ENCODE data around the gene CORO1C. TPM values are rescaled to one million over a fixed set of nuclear protein-coding genes. Genes with fewer than 3 reads are reported as not detected.
"Not testable (repeated sequence)": the region's sequence is repeated elsewhere in the genome, so short reads cannot be mapped to it uniquely, and the experiment has no call there.

The CORO1C gene
- total RNA-seq, 6 experiments from 2014 or later, result 36.6 to 100 (median 57.5) TPM

DNA sequence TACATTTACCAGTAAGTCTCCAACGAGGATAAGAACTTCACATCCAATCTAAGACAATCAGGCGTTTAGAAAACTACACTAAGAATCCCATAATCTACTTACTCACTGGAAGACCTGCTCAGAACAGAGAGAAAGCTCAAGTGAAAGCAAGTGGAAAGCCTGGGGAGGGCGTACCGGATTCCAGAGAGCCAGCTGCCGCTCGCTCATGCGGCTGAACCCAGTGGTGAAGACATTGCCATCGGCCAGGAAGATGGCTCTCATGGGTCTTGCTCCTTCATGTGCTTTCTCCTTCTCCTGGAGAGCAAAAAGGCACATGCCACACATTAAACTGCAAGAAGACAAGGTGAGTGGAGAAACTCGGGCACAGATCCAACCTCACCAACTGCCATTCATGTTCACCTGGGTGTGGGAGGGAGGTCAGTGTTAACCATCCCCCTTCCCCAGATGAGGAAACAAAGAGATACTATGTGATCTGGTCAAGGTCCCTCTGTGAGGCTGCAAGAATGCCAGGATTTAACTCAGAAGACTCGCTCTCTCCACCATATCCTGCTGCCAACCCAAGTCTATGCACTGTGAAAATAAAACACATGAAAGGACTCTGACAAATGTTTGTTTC lies 74.1 kb downstream of the CORO1C start:
- TF ChIP-seq POLR2A (IDR thresholded peaks at IDR 0.05), result no peak
- TF ChIP-seq, protein P1, sequence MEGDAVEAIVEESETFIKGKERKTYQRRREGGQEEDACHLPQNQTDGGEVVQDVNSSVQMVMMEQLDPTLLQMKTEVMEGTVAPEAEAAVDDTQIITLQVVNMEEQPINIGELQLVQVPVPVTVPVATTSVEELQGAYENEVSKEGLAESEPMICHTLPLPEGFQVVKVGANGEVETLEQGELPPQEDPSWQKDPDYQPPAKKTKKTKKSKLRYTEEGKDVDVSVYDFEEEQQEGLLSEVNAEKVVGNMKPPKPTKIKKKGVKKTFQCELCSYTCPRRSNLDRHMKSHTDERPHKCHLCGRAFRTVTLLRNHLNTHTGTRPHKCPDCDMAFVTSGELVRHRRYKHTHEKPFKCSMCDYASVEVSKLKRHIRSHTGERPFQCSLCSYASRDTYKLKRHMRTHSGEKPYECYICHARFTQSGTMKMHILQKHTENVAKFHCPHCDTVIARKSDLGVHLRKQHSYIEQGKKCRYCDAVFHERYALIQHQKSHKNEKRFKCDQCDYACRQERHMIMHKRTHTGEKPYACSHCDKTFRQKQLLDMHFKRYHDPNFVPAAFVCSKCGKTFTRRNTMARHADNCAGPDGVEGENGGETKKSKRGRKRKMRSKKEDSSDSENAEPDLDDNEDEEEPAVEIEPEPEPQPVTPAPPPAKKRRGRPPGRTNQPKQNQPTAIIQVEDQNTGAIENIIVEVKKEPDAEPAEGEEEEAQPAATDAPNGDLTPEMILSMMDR (IDR thresholded peaks at IDR 0.05), result no peak
- H3K27me3 ChIP-seq, result no peaks in the 10 kb centered on the region
- H3K9me3 ChIP-seq, result no peaks in the 10 kb centered on the region
- H3K4me3 ChIP-seq, result no peak overlapping the region
- intact Hi-C loops (cut with DNase I), result loop anchor here in 1 of 2 donors (10.0 kb wide), 1 partner anchor 138 kb away; no protein-coding TSS in a partner anchor
- WGBS (ENCODE audit: insufficient coverage, low coverage, low lambda C conversion rate, missing lambda C conversion rate), result 95% methylated on average over 9 of the region's 10 CpGs
- H3K4me1 ChIP-seq, result peaks cover 0 to 3% (median 0%) of the 10 kb centered on the region in 4 donors
- H3K27ac ChIP-seq, result no peak overlapping the region
- DNase-seq, result no peak
- peaks cover 0 to 23% (median 9%) of the 10 kb centered on the region in 4 donors for H3K36me3 ChIP-seq
- ATAC-seq, result no peak

GRCh38 chr12:108656247-108656646 lies 75.1 kb downstream of the CORO1C start:
- not testable (repeated sequence) for H3K27ac ChIP-seq, H3K4me3 ChIP-seq, DNase-seq, ATAC-seq, H3K4me1 ChIP-seq, H3K9me3 ChIP-seq, H3K27me3 ChIP-seq
- H3K36me3 ChIP-seq, result peaks cover 0 to 29% (median 13%) of the 10 kb centered on the region in 4 donors
- WGBS (ENCODE audit: insufficient coverage, low coverage, low lambda C conversion rate, missing lambda C conversion rate), result 100% methylated on average over 4 of the region's 24 CpGs
- intact Hi-C loops (cut with DNase I), result loop anchor here in 1 of 2 donors (10.0 kb wide), 1 partner anchor 139 kb away; no protein-coding TSS in a partner anchor

GRCh38 chr12:108655812-108656175 lies 75.5 kb downstream of the CORO1C start:
- intact Hi-C loops (cut with DNase I), result loop anchor here in 1 of 2 donors (10.0 kb wide), 1 partner anchor 139 kb away; no protein-coding TSS in a partner anchor
- peaks cover 0 to 31% (median 14%) of the 10 kb centered on the region in 4 donors for H3K36me3 ChIP-seq
- not testable (repeated sequence) for H3K9me3 ChIP-seq, ATAC-seq, H3K27me3 ChIP-seq, H3K4me1 ChIP-seq, H3K4me3 ChIP-seq, H3K27ac ChIP-seq, DNase-seq
- no CpG with 5 or more reads among the region's 28 CpGs for WGBS (ENCODE audit: insufficient coverage, low coverage, low lambda C conversion rate, missing lambda C conversion rate)

DNA sequence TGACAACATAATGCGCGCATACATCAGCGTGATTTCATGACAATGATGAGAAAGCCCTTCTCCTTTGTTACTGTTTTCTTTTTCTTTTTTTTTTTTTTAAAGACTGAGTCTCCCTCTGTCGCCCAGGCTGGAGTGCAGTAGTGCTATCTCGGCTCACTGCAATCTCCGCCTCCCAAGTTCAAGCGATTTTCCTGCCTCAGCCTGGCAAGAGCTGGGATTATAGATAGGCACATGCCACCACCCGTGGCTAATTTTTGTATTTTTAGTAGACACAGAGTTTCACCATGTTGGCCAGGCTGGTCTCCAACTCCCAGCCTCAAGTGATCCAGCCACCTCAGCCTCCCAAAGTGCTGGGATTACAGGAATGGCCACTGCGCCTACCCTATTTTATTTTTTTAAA lies 76.7 kb downstream of the CORO1C start:
- not testable (repeated sequence) for H3K4me1 ChIP-seq, ATAC-seq, DNase-seq, H3K4me3 ChIP-seq, H3K9me3 ChIP-seq, H3K27ac ChIP-seq, H3K27me3 ChIP-seq
- WGBS (ENCODE audit: insufficient coverage, low coverage, low lambda C conversion rate, missing lambda C conversion rate), result 87% methylated on average over 8 of the region's 9 CpGs
- H3K36me3 ChIP-seq, result peaks cover 0 to 31% (median 14%) of the 10 kb centered on the region in 4 donors
- intact Hi-C loops (cut with DNase I), result loop anchor here in 1 of 2 donors (10.0 kb wide), 1 partner anchor 140 kb away; no protein-coding TSS in a partner anchor

GRCh38 chr12:108653922-108654321 lies 77.4 kb downstream of the CORO1C start:
- Histone ChIP-seq H3K9me3 (no peaks in the 10 kb centered on the region), H3K36me3 (peaks cover 0 to 35% (median 14%) of the 10 kb centered on the region in 4 donors), H3K4me3 (no peak overlapping the region), H3K27ac (no peak overlapping the region), H3K4me1 (peaks cover 0 to 3% (median 0%) of the 10 kb centered on the region in 4 donors), H3K27me3 (no peaks in the 10 kb centered on the region)
- no peak for TF ChIP-seq POLR2A (IDR thresholded peaks at IDR 0.05)
- TF ChIP-seq, protein P1 (IDR thresholded peaks at IDR 0.05), result no peak
- no peak for DNase-seq
- intact Hi-C loops (cut with DNase I), result loop anchor here in 1 of 2 donors (10.0 kb wide), 1 partner anchor 141 kb away; no protein-coding TSS in a partner anchor
- 95% methylated on average over 3 of the region's 3 CpGs for WGBS (ENCODE audit: insufficient coverage, low coverage, low lambda C conversion rate, missing lambda C conversion rate)
- ATAC-seq, result no peak

DNA sequence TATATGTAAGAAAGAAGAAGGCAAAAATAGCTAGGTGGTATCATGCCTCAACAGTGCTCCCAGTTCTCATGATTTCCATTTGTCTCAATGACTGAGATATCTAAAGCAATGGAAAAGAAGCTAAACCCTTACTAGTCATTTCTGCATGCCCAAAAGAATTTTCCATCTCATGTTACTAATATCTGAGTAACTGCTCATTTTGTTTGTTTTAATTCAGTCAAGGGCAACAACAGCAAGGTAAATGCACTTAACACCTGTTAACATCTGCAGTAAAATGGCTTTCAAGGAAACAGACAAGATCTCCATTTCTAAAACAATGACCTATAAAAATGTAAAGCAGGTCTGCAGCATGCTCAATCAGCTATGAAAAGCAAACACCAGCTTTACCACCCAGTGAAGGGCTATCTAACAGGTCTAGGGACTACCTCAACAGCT lies 78.2 kb downstream of the CORO1C start:
- H3K36me3 ChIP-seq, result peaks cover 0 to 36% (median 10%) of the 10 kb centered on the region in 4 donors
- DNase-seq (no peak), ATAC-seq (no peak)
- intact Hi-C loops (cut with DNase I), result loop anchor here in 1 of 2 donors (10.0 kb wide), 1 partner anchor 142 kb away; no protein-coding TSS in a partner anchor
- peaks cover 0 to 3% (median 0%) of the 10 kb centered on the region in 4 donors for H3K4me1 ChIP-seq
- TF ChIP-seq, protein P1 (IDR thresholded peaks at IDR 0.05), result no peak
- TF ChIP-seq POLR2A (IDR thresholded peaks at IDR 0.05), result no peak
- H3K27me3 ChIP-seq, result no peaks in the 10 kb centered on the region
- no peak overlapping the region for H3K27ac ChIP-seq
- H3K4me3 ChIP-seq, result no peak overlapping the region
- H3K9me3 ChIP-seq, result no peaks in the 10 kb centered on the region

All from right lobe of liver (tissue), 6 donors.